H9 (cell line): ENCODE results near the gene ADAM19. TPM values are rescaled to one million over a fixed set of nuclear protein-coding genes. Genes with fewer than 3 reads are reported as not detected.

Experiments
- DNase-seq: peaks from one replicate; pipeline ENCODE4 v3.0.0-alpha.2; 2017
- H2AFZ ChIP-seq: one replicate; pipeline ENCODE4 v1.6.1; 2013; ENCODE audit warnings: mild to moderate bottlenecking, low read length, control low read depth, moderate library complexity
- H2AK5ac ChIP-seq: 2 replicates; pipeline ENCODE4 v1.6.1; 2013; ENCODE audit warnings: low read length, control low read depth, mixed read lengths; ENCODE audit not compliant: insufficient read length
- H2BK120ac ChIP-seq: one replicate; pipeline ENCODE4 v1.6.1; 2013; ENCODE audit warnings: low read depth, mild to moderate bottlenecking, low read length, control low read depth, inconsistent platforms; ENCODE audit not compliant: poor library complexity, severe bottlenecking
- H2BK12ac ChIP-seq: 2 replicates; pipeline ENCODE4 v1.6.1; 2013; ENCODE audit warnings: low read length, control low read depth, mixed read lengths, low read depth; ENCODE audit not compliant: insufficient read length
- H2BK15ac ChIP-seq: 2 replicates; pipeline ENCODE4 v1.6.1; 2013; ENCODE audit warnings: low read depth, low read length, control low read depth
- H2BK20ac ChIP-seq: one replicate; pipeline ENCODE4 v1.6.1; 2013; ENCODE audit warnings: low read depth, mild to moderate bottlenecking, low read length, control low read depth, inconsistent platforms; ENCODE audit not compliant: poor library complexity, severe bottlenecking
- H2BK5ac ChIP-seq: 2 replicates; pipeline ENCODE4 v1.6.1; 2013; ENCODE audit warnings: low read length, control low read depth, mixed read lengths; ENCODE audit not compliant: insufficient read length
- H3K14ac ChIP-seq: 2 replicates; pipeline ENCODE4 v1.6.1; 2013; ENCODE audit warnings: low read length, control low read depth; ENCODE audit not compliant: insufficient read depth
- H3K18ac ChIP-seq: 2 replicates; pipeline ENCODE4 v1.6.1; 2013; ENCODE audit warnings: low read depth, mild to moderate bottlenecking, mixed read lengths, low read length, control low read depth; ENCODE audit not compliant: insufficient read length
- H3K23ac ChIP-seq: 2 replicates; pipeline ENCODE4 v1.6.1; 2013; ENCODE audit warnings: low read length, control low read depth, mixed read lengths, low read depth; ENCODE audit not compliant: insufficient read length
- H3K23me2 ChIP-seq: 2 replicates; pipeline ENCODE4 v1.6.1; 2013; ENCODE audit warnings: low read depth, mild to moderate bottlenecking, mixed read lengths, low read length, control low read depth; ENCODE audit not compliant: insufficient read length, poor library complexity, severe bottlenecking
- H3K27ac ChIP-seq: 2 replicates; pipeline ENCODE4 v1.5.1; 2013; ENCODE audit warnings: low read length, control low read depth, mixed read lengths, low read depth; ENCODE audit not compliant: insufficient read length
- H3K27me3 ChIP-seq: 2 replicates; pipeline ENCODE4 v1.6.1; 2013; ENCODE audit warnings: low read length, control low read depth, inconsistent platforms; ENCODE audit not compliant: insufficient read depth
- H3K4ac ChIP-seq: 2 replicates; pipeline ENCODE4 v1.6.1; 2013; ENCODE audit warnings: low read depth, mild to moderate bottlenecking, control low read depth, inconsistent platforms, low read length, moderate library complexity
- H3K4me1 ChIP-seq: 2 replicates; pipeline ENCODE4 v1.6.1; 2013; ENCODE audit warnings: low read length, control low read depth, inconsistent platforms; ENCODE audit not compliant: insufficient read depth
- H3K4me2 ChIP-seq: 2 replicates; pipeline ENCODE4 v1.6.1; 2013; ENCODE audit warnings: low read length, control low read depth, mixed read lengths; ENCODE audit not compliant: insufficient read length, insufficient read depth
- H3K56ac ChIP-seq: 2 replicates; pipeline ENCODE4 v1.6.1; 2013; ENCODE audit warnings: low read depth, mild to moderate bottlenecking, mixed read lengths, low read length, control low read depth; ENCODE audit not compliant: insufficient read length
- H3K79me1 ChIP-seq: 2 replicates; pipeline ENCODE4 v1.6.1; 2013; ENCODE audit warnings: low read depth, mild to moderate bottlenecking, moderate library complexity, low read length, control low read depth, inconsistent platforms; ENCODE audit not compliant: insufficient read depth, poor library complexity, severe bottlenecking
- H3K79me2 ChIP-seq: 2 replicates; pipeline ENCODE4 v1.6.1; 2013; ENCODE audit warnings: low read length, control low read depth, inconsistent platforms; ENCODE audit not compliant: insufficient read depth
- H3K9ac ChIP-seq: 2 replicates; pipeline ENCODE4 v1.6.1; 2013; ENCODE audit warnings: low read length, control low read depth, mixed read lengths; ENCODE audit not compliant: insufficient read length; ENCODE audit errors: extremely low read depth
- H3K9me3 ChIP-seq: one replicate; pipeline ENCODE4 v1.6.1; 2013; ENCODE audit warnings: low read depth, low read length, inconsistent platforms; ENCODE audit not compliant: control insufficient read depth
- H3T11ph ChIP-seq: one replicate; pipeline ENCODE4 v1.6.1; 2013; ENCODE audit warnings: mild to moderate bottlenecking, low read length, control low read depth, inconsistent platforms
- H4K20me1 ChIP-seq: one replicate; pipeline ENCODE4 v1.6.1; 2013; ENCODE audit not compliant: control insufficient read depth, insufficient read length, insufficient read depth
- H4K5ac ChIP-seq: 2 replicates; pipeline ENCODE4 v1.6.1; 2013; ENCODE audit warnings: low read depth, mild to moderate bottlenecking, mixed read lengths, low read length, control low read depth; ENCODE audit not compliant: insufficient read length
- H4K8ac ChIP-seq: replicated peaks from 2 replicates; pipeline ENCODE4 v1.6.1; 2013; ENCODE audit warnings: low read length, control low read depth, mixed read lengths, low read depth; ENCODE audit not compliant: insufficient read length
- H4K91ac ChIP-seq: 2 replicates; pipeline ENCODE4 v1.6.1; 2013; ENCODE audit warnings: low read depth, mild to moderate bottlenecking, moderate library complexity, mixed read lengths, low read length, control low read depth; ENCODE audit not compliant: insufficient read length
- H3K27ac Mint-ChIP-seq, 3 experiments: 2 replicates in 2 of 3; 3 replicates in 1 of 3; pipeline ENCODE4 v1.8.0; 2020 to 2021; ENCODE audit warnings: mixed read lengths in 3 of 3, mild to moderate bottlenecking in 1 of 3, moderate library complexity in 1 of 3
- H3K27me3 Mint-ChIP-seq: 2 replicates; pipeline ENCODE4 v1.8.0; 2021; ENCODE audit warnings: low read depth, mild to moderate bottlenecking, moderate library complexity, mixed read lengths
- H3K36me3 Mint-ChIP-seq, 3 experiments: 2 replicates in 2 of 3; 3 replicates in 1 of 3; pipeline ENCODE4 v1.8.0; 2020 to 2021; ENCODE audit warnings: low read depth in 3 of 3, mixed read lengths in 3 of 3; ENCODE audit not compliant: insufficient read depth in 1 of 3
- H3K4me1 Mint-ChIP-seq, 2 experiments: 2 replicates each; pipeline ENCODE4 v1.8.0; 2020; ENCODE audit warnings: mixed read lengths in 2 of 2
- H3K4me3 Mint-ChIP-seq, 2 experiments: 2 replicates in 1 of 2; 3 replicates in 1 of 2; pipeline ENCODE4 v1.8.0; 2020 to 2021; ENCODE audit warnings: mild to moderate bottlenecking in 2 of 2, mixed read lengths in 2 of 2, moderate library complexity in 1 of 2
- H3K9me3 Mint-ChIP-seq, 2 experiments: 2 replicates in 1 of 2; 3 replicates in 1 of 2; pipeline ENCODE4 v1.8.0; 2020; ENCODE audit warnings: mild to moderate bottlenecking in 2 of 2, mixed read lengths in 2 of 2, moderate library complexity in 1 of 2
- CTCF ChIP-seq: fragments of 200-600 bp; sonication (generic); conservative IDR thresholded peaks from 3 replicates; pipeline ENCODE4 v1.8.0; 2021; ENCODE audit warnings: antibody characterized with exemption, mild to moderate bottlenecking
- WGBS: extraction: QIAGEN DNeasy Blood & Tissue Kit; methylation state at CpG from one replicate; pipeline ENCODE4 v1.1.7; 2013; ENCODE audit warnings: missing lambda C conversion rate, low lambda C conversion rate, mixed read lengths; ENCODE audit not compliant: insufficient read length; ENCODE audit errors: extremely low coverage; 5-methylcytosine and 5-hydroxymethylcytosine counted together
- total RNA-seq: library from RNA; stranded (reverse); gene quantifications from 2 replicates; pipeline ENCODE4 v1.2.1, GENCODE V29; 2021

The ADAM19 gene
- total RNA-seq, 1 experiment from 2014 or later: 9.9 TPM

DNA sequence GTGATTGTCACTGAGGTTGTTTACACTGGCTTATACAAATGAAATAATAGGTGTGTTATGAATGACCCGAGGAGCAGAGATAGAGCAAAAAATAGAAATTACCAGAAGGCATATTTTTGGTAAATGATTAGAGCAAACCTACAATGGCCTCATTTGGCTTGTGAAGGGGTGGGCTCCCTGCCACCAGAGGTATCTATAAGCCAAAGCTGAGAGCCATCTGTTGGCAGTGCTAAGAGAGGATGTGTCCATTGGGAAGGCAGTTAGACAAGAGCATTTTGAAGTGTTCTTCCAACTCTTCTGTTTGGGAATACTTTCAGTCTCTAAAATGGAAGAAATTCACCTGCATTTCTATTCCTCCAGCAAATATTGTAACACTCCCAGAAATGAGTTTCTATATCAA, 104.9 kb downstream of the ADAM19 start:
- H3K18ac ChIP-seq: no peak overlapping the region
- no CpG with 5 or more reads among the region's 1 CpG for WGBS

More for the DNA sequence above, 104.9 kb downstream of the ADAM19 start:
- no peaks in the 10 kb centered on the region for H3K79me1 ChIP-seq
- no peak overlapping the region for H3K4ac ChIP-seq
- no peak overlapping the region for H4K91ac ChIP-seq
- H2BK15ac ChIP-seq: no peak overlapping the region
- no peaks in the 10 kb centered on the region for H3K23me2 ChIP-seq
- H3K56ac ChIP-seq: no peak overlapping the region
- H3T11ph ChIP-seq: no peak overlapping the region
- H3K9ac ChIP-seq: no peak overlapping the region
- Mint-ChIP-seq H3K9me3 (no peaks in the 10 kb centered on the region), H3K4me3 (no peak overlapping the region), H3K27me3 (no peaks in the 10 kb centered on the region; the same call in 1 of the 2 replicates), H3K4me1 (no peaks in the 10 kb centered on the region), H3K36me3 (no peaks in the 10 kb centered on the region), H3K27ac (no peak overlapping the region)
- no peaks in the 10 kb centered on the region for H4K20me1 ChIP-seq
- no peak for TF ChIP-seq CTCF
- H3K23ac ChIP-seq: no peak overlapping the region
- H3K4me2 ChIP-seq: no peak overlapping the region
- H2BK120ac ChIP-seq: no peak overlapping the region
- H2AK5ac ChIP-seq: no peak overlapping the region
- H4K8ac ChIP-seq: no peak overlapping the region
- H2BK5ac ChIP-seq: no peak overlapping the region
- no peak for DNase-seq
- H3K27ac ChIP-seq: no peak overlapping the region
- no peaks in the 10 kb centered on the region for H3K9me3 ChIP-seq
- H3K79me2 ChIP-seq: no peaks in the 10 kb centered on the region
- H3K14ac ChIP-seq: no peak overlapping the region
- H2AFZ ChIP-seq: no peak overlapping the region
- no peak overlapping the region for H4K5ac ChIP-seq
- no peaks in the 10 kb centered on the region; the same call in 1 of the 2 replicates for H3K4me1 ChIP-seq
- no peak overlapping the region for H2BK20ac ChIP-seq
- no peaks in the 10 kb centered on the region for H3K27me3 ChIP-seq
- H2BK12ac ChIP-seq: no peak overlapping the region
